Lower leg skin (tissue), 3 donors: ENCODE results near the gene SAPCD2.

ENCODE experiments used
- CTCF ChIP-seq, 3 donors: fragments of 450-650 bp; IDR thresholded peaks; one replicate each; pipeline ENCODE4 v1.5.1; 2016; ENCODE audit warnings: antibody characterized with exemption in 3 of 3, mild to moderate bottlenecking in 3 of 3, moderate library complexity in 2 of 3
- POLR2A ChIP-seq, 2 donors: fragments of 450-650 bp; IDR thresholded peaks; one replicate each; pipeline ENCODE4 v1.6.1; 2016 to 2017; ENCODE audit warnings: antibody characterized with exemption in 2 of 2, mild to moderate bottlenecking in 1 of 2, moderate library complexity in 1 of 2

- no peak for TF ChIP-seq CTCF (IDR thresholded peaks at IDR 0.05)
- TF ChIP-seq POLR2A (IDR thresholded peaks at IDR 0.05): no peak
Observed at GRCh38 chr9:137115394-137116026, 45.2 kb upstream of the SAPCD2 start.
